NCI-H187 (cell line): ENCODE results near the gene LMO3.

Source experiments
- DNase-seq, 2 experiments: peaks; one replicate each; lab custom pipeline; 2025; lab: John Stamatoyannopoulos, UW

The LMO3 gene

GRCh38 chr12:16606117-16606200 is at the start of gene LMO3:
LMO3 (minus strand) TSS chr12:16606162; CDS start chr12:16600860, 5,302 bp downstream.
- DNase-seq = no peak

DNA sequence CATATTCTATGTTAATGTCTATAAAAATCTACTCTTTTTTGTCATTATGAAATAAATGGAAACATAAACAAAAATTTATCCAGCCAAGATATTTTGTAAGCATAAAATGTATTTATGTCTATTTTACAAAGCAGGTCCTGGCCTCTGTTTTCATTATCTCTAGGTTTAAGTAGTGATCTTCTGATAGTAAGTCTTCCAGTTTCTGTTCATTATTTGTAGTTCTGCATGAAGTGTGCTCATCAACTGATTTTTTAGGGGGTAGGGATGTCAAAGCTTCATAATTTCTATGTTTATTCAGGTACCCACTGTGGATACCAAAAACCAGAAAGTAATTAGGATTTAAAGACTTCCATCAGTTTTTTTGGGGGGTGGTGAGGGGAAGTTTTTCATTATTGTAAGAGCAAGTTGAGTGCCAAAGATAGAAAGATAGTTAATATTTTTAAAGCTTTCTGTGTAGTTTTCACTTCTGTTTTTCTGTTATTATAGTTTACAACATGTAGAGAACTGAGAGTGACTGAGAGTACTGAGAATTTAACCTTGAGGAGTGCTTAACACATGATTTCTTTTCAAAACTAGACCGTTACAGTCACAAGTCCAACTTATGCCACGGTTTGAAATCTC is 30.6 kb upstream of the LMO3 start:
- DNase-seq = no peak

DNA sequence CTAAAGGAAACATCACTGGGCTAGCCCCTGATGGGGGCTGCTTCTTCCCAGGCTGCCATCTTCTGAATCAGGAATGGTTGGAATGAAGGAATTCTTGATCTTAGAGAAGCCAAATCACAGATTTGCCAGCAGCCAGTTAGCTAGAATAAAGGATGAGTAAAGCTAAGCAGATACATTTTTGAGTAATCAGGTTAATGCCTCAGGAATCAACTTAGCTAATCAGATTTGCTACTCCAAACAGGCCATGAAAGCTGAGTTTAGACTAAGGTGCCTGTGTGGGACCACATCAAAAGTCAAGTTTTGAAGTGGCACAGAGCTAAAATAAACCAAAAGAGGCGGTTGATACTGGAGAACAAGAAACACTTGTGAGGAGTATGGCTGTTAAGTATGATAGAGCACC is 28.8 kb upstream of the LMO3 start:
- no peak for DNase-seq

- DNase-seq = no peak
These were observed 21.0 kb upstream of the LMO3 start for GRCh38 chr12:16626991-16627390.

- DNase-seq = no peak
These were observed 16.4 kb upstream of the LMO3 start for GRCh38 chr12:16622338-16622737.

DNA sequence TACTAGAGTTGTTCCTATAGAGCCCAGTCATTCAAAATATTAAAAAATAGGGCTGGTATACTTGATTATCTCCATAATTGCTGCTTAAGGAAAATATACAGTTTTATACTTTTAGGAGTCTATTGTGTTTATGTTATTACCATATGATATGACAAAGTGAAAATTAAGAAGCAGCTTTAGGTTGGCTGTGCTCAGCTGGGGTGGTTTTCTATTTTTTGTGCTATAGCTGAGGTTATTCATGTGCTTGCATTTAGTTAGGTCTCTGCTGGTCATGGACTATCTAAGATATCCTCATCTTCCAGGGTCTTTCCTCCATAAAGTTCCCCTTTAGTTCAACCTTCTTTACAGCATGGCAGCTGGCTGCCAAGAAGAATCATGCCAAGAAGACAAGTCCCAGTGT is 13.6 kb upstream of the LMO3 start:
- no peak for DNase-seq

- no peak for DNase-seq
These were observed 12.3 kb upstream of the LMO3 start for GRCh38 chr12:16618256-16618655.

DNA sequence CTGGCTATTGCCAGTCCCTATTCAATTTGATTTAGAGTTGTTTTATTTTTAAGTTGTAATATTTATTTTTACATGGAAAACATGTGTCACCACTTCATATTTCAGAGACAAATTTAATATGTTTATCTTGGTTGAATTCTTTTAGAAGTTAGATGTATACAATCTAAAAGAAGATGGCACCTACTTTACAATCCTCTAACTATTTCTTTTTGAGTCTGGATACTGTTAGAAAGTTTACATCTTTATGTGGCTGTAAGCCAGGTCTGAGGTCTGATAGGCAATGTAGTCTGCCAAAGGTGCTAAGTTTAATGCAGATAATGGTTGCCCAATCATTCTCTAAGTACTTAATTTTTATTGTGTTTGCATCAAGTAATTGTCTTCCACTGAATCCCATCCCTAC is 7.2 kb upstream of the LMO3 start:
- DNase-seq = no peak

DNA sequence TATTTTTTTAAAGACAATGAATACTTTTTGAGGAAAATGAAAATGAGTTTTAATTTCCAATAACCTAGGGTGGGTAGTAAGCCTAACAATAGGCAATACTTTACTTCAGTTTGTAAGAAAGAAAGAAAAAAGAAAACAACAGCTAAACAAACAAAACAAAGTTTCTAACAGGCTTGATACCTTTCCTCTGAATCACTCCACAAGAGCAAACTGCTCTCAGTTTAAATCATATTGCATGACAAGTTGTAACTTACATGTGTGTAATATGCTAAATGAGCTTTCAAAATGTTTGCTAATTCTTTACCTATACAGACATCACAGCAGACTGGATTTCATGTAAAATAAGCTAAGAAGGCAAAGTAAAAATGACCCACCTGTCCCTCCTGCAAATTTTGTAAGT is 6.7 kb upstream of the LMO3 start:
- no peak for DNase-seq

GRCh38 chr12:16611146-16611545 is 5.2 kb upstream of the LMO3 start:
- DNase-seq = no peak

DNA sequence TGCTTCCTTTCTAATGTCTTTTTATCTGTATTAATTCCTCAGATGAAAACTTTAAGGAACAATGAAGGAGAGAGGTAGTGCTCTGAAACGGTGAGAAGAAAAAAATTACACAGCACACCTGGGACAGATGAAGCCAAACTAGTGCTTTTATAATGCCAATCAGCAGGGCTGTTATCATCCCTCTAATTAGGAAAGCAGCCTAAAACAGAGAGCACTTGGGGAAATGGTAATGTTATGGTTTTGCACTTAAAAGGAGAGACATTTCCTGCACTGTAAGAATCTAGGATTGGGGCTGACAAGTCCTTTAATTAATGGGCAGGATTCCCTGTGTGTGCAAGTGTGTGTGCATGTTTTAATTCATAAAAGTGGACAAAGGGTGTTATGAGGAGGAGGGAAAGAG is 4.8 kb upstream of the LMO3 start:
- DNase-seq = no peak

DNA sequence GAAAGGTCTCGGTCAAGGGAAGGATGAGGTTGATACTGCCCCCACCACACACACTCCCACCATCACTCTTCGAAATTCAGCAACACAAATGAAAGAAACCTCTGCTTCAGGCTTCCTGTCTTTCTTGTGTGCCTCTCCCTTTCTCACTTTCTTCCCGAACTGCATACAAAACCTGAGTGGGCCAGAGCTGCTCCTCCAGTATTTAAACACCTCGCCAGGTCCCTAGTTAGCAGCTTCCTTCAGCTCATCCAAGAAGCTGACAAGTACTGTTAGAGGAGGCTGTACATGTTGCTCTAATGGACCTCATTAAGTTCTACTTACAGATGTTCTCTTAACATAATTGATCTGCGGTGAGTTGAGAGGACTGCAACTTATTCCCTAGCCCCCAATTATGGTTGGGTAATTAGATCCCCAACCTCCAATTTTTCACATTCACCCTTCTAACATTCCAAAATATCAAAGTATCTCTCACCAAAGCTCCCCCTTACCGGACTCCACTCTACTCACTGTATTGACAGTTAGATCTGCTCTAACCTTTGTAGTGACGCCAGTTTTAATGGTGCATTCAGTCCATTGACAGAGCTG is 4.1 kb upstream of the LMO3 start:
- no peak for DNase-seq

- DNase-seq = no peak
These were observed 3.1 kb upstream of the LMO3 start for GRCh38 chr12:16608946-16609539.

GRCh38 chr12:16607906-16608775 is 2.2 kb upstream of the LMO3 start:
- no peak for DNase-seq

DNA sequence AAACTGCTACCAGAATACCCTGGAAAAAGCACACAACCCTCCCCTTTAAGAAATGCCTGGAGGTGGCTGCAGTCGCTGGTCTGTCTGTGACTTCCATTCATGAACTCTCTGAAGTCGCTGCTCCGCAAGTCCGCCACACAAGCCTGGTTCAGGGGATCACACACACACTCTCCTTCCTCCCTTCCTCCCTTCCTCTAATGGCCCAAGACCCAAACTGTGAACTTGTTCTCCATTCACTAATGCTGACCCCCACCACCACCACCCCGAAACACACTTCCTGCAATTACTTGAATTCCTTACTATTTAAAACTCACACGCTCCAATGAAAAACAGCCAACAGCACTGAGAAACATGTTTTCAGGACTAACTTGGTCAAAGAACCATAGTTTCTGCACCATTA is 1.0 kb upstream of the LMO3 start:
- DNase-seq = no peak

DNA sequence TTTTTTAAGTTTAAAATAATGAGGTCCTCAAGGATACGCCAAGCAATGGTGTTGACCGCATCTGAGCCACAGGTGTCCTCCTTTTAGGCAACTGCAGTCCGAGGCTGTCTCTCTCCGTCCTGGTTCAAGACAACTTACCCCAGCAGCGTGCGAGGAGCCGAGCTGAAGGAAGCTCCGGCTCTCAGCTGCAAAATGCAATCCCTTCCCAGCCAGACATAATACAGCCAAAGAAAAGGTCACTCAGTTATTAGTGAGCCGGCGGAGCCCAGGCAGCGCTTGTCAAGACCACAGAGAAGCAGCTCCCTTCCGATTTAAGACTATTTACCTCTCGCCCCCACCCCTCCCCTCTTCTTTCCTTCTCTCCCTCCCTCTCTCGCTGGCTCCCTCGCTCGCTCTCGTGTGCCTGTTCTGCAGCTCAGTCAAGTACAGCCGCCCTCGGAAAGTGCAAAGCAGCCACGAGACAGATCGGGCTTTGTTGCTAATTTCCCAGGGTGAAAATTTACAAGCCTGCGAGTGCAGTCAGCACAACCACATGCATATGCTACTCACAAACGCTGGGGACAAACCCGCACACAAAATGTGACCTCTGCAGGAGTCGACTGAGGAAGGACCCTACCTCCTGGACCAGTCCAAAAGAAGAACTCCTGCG is 363 bp upstream of the LMO3 start:
- peak; percentile 25 to 46 for DNase-seq

- peak; percentile 34 to 56 for DNase-seq
These were observed 283 bp downstream of the LMO3 start for GRCh38 chr12:16605642-16606116.

DNA sequence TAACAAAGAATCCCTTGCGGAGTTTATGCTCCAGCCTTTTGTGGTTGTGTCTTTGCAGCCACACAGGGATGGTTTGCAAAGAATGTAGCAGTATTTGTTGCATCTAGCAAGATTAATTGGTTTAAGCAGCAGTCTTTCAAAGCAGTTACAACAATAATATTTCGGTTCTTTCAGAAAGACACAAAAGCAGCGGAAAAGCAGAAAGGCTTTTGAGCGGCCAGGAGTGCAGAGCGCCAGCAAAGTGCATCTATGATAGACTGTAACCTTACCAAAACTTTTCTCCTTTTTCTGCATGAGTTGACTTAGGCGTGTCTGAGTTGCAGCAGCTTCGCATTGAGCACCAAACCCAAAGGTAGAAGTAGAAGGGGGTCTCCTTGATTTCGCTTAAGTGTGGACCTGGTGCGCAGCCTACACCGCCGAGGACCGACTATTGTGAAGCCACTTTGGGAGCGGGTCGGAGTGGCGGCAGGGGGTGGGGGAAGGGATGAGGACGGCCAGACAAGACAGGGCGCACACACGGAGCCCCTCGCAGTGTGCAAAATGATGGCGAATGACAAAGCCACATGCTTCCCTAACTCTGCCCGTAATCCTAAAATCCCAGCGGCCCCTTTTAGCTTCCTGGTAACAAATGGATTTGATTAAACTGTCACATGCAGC is 1.2 kb downstream of the LMO3 start:
- DNase-seq = no peak

DNA sequence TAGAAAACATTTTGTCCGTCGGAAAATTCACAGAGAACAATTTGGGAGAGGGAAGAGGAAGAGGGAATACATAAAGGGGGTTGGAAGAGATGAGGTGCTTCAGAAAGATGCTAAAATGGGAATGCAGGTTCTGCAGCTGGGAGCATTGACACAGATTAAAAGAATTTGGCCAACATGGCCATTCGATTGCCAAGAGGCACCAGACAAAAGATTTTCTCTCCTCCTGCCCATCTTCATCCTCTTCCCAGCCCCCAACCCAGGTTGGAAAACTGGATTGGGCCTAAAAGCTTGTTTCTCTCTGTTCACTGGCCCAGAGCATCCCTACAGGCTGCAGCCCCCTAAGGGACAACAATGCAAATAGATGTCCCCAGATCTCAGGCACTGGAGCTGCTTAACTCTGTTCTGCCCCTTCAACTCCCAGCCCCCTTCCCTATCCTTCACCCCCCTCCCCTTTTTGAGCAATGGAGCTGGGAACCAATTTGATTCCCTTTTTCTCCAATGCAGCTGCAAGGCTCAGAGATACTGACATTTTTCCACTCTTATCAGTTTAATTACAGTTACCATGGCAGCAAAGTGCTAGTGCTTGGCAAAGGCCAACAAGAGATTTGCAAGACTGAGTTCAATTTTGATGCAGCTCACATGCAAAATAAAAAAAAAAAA is 1.9 kb downstream of the LMO3 start:
- no peak for DNase-seq

DNA sequence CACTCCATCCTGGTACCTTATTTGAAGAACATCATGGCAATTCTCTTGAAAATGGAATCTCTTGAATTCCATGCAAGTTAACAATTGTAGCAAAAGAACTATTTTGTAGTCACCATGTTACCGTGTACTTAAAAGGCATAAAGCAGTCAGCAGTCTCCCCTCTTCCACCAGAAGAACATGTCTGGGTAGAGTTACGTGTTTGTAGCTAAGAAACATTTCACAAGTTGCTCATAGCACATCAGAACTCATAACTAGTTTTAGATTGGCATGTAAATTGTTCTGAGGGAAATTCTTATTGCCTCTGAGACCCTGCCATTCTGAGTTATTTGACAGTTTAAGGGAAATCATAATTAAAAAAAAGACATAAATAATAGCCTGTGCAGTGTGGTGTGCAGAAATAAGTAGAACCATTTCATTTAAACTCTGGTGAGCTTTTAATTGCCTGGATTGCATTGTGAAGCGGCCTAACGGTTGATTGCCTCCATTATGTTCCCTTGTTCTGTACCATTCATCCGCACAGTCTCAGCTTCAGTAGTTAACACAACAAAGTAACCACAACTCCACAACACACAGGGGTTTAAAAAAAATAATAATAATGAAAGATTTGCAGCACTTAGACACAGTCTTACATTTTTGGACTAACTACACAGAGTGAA is 2.6 kb downstream of the LMO3 start:
- no peak for DNase-seq

DNA sequence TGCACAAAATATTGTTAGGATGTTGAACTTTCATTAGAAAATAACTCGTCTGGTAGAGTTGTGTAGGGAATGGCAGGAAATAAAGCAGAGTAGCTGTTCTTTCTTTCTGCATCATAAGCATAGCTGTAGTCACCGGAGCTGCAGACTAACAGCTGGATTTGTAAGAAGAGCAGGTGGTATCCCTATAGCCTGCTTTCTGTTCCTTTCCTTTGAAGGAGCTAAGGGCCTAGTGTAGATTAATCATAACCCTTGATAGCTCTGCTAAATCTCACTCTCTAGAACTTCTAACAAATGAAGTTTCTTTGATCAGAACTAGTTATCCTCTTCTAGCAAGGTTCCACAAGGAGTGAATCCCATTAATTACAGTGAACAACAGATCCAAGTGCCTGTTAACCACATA is 3.5 kb downstream of the LMO3 start:
- DNase-seq = no peak
